Measurements from ENCODE around the gene SFT2D1. TPM values are rescaled to one million over a fixed set of nuclear protein-coding genes. Genes with fewer than 3 reads are reported as not detected.

Gene SFT2D1
- total and polyA plus RNA-seq, 2 of the 4 experiments (the other 2 are of a cell fraction): 10.2 to 45.8 TPM

GRCh38 chr6:166365806-166366205, 23.5 kb upstream of the SFT2D1 start:
- no peak overlapping the region for H4K91ac ChIP-seq (ENCODE audit: insufficient read depth, low read depth, low read length)
- ChIA-PET CTCF (interaction anchor here (1.9 kb wide), 1 partner anchor 16 kb away, joined by 5 read pairs; no protein-coding TSS in a partner anchor), POLR2A (ENCODE audit: unreplicated experiment) (no interaction called here)
- H2BK120ac ChIP-seq (ENCODE audit: low read depth, low read length): no peak overlapping the region
- H3K4me1 ChIP-seq (ENCODE audit: control insufficient read depth, insufficient read depth, low read length): peaks cover 7% of the 10 kb centered on the region
- no peak overlapping the region for H3K18ac ChIP-seq (ENCODE audit: low read depth, low read length)
- 0 out of 2 replicates have a peak, but pooled peaks cover 4% of the 10 kb centered on the region for H3K9me1 ChIP-seq (ENCODE audit: insufficient read depth, low read length)
- H3K79me1 ChIP-seq (ENCODE audit: low read depth in 1 of 2, low read length in 2 of 2): no peaks in the 10 kb centered on the region
- no peak overlapping the region for H4K5ac ChIP-seq (ENCODE audit: low read depth, low read length)
- no peak overlapping the region for H2AFZ ChIP-seq (replicated peaks; ENCODE audit: low read length, poor library complexity)
- no peaks in the 10 kb centered on the region for H3K27me3 ChIP-seq (ENCODE audit: control insufficient read depth, insufficient read depth, low read length)
- no peak overlapping the region for H3K23ac ChIP-seq (ENCODE audit: low read depth, low read length)
- no peak overlapping the region for H3K9ac ChIP-seq (ENCODE audit: low read depth, low read length)
- no peak overlapping the region; the same call in 1 of the 2 replicates for H3K4me2 ChIP-seq (ENCODE audit: low read depth, low read length)
- no peak overlapping the region for H2BK5ac ChIP-seq (ENCODE audit: low read depth, low read length, poor library complexity, severe bottlenecking)
- no peak overlapping the region for H3K4ac ChIP-seq (ENCODE audit: low read depth, low read length)
- H2BK20ac ChIP-seq (ENCODE audit: low read depth, low read length): no peak overlapping the region
- H3K9me3 ChIP-seq (ENCODE audit: control insufficient read depth, insufficient read depth, low read length): no peaks in the 10 kb centered on the region
- intact Hi-C loops (cut with micrococcal nuclease) (no loop called here), in situ Hi-C loops (cut with MboI; ENCODE audit: low sequenced_read_pairs) (no loop called here), dilution Hi-C loops (cut with HindIII; ENCODE audit: low sequenced_read_pairs, unreplicated experiment) (no loop called here)
- H3K4me3 ChIP-seq (ENCODE audit: insufficient read depth, low read depth, low read length): no peak overlapping the region
- no peak overlapping the region for H3K27ac ChIP-seq (ENCODE audit: insufficient read depth, low read length)
- no peak overlapping the region for H2AK9ac ChIP-seq (replicated peaks; ENCODE audit: low read depth, low read length, poor library complexity)
- no peaks in the 10 kb centered on the region for H4K20me1 ChIP-seq (ENCODE audit: insufficient read depth, low read length)
- H2AK5ac ChIP-seq (ENCODE audit: low read depth, low read length): no peak overlapping the region
- 77% methylated on average over 3 of the region's 6 CpGs; no CpG with 5 or more reads in 1 of the 2 experiments for WGBS, 2 experiments (ENCODE audit: extremely low coverage in 2 of 2, insufficient read length in 1 of 2)
- no peak overlapping the region for H2BK15ac ChIP-seq (ENCODE audit: low read depth, low read length)
- peak; percentile 57 for ATAC-seq (ENCODE audit: low read depth)
- H4K8ac ChIP-seq (ENCODE audit: low read depth in 2 of 2, low read length in 2 of 2): no peak overlapping the region
- no peak overlapping the region for H3K14ac ChIP-seq (replicated peaks; ENCODE audit: low read depth, low read length)
- H3K36me3 ChIP-seq (ENCODE audit: control insufficient read depth, insufficient read depth, low read length): 0 out of 2 replicates have a peak, but pooled peaks cover 1% of the 10 kb centered on the region
- H3K56ac ChIP-seq (ENCODE audit: extremely low read depth, insufficient read depth, low read length): no peak overlapping the region
- TF ChIP-seq SMC3 (IDR thresholded peaks at IDR 0.05; ENCODE audit: low read depth, low read length) (no peak), RCOR1 (IDR thresholded peaks at IDR 0.05; ENCODE audit: insufficient replicate concordance, low read length) (no peak), ELK1 (IDR thresholded peaks at IDR 0.05; ENCODE audit: borderline replicate concordance, low read depth, low read length) (no peak), RFX5 (IDR thresholded peaks at IDR 0.05; ENCODE audit: low read depth, low read length) (no peak), CTCF (conservative IDR thresholded peaks at IDR 0.05; ENCODE audit: low read depth, low read length) (no peak)
- DNase-seq: peak; percentile 43
- BruUV-seq (replicated peaks): no TSS peak
